Measurements from ENCODE around the gene MACROD2. TPM values are rescaled to one million over a fixed set of nuclear protein-coding genes. Genes with fewer than 3 reads are reported as not detected.

The MACROD2 gene
- total and polyA plus RNA-seq, 4 donors, result 13.0 to 67.1 (median 20.7) TPM

GRCh38 chr20:14303106-14303505 is 307.8 kb downstream of the MACROD2 start:
- H3K9me3 ChIP-seq (ENCODE audit: control insufficient read depth in 4 of 4, insufficient read depth in 3 of 4, low read length in 3 of 4), result no peaks in the 10 kb centered on the region
- no peaks in the 10 kb centered on the region for H3K4me1 ChIP-seq (ENCODE audit: control insufficient read depth in 5 of 5, insufficient read depth in 5 of 5, low read length in 5 of 5)
- no peaks in the 10 kb centered on the region for H3K36me3 ChIP-seq (ENCODE audit: control insufficient read depth in 4 of 4, insufficient read depth in 4 of 4, low read length in 4 of 4)
- H3K27me3 ChIP-seq (ENCODE audit: control insufficient read depth in 3 of 3, insufficient read depth in 3 of 3, low read length in 2 of 3), result no peaks in the 10 kb centered on the region
- ATAC-seq (ENCODE audit: insufficient read depth, low FRiP score) (no peak), DNase-seq (no peak)
- WGBS, 2 donors, result 81 to 88% methylated on average over 6 of the region's 6 CpGs
- no peak overlapping the region for H3K4me3 ChIP-seq
- H3K9ac ChIP-seq (ENCODE audit: insufficient read depth in 1 of 2, low read length in 2 of 2), result no peak overlapping the region
- H3K27ac ChIP-seq (ENCODE audit: low read depth in 1 of 2, low read length in 1 of 2), result no peak overlapping the region
- TF ChIP-seq CTCF (IDR thresholded peaks at IDR 0.05; ENCODE audit: control extremely low read depth, extremely low read depth), result no peak

- H3K27ac ChIP-seq (ENCODE audit: low read depth in 1 of 2, low read length in 1 of 2), result no peak overlapping the region
- H3K36me3 ChIP-seq (ENCODE audit: control insufficient read depth in 4 of 4, insufficient read depth in 4 of 4, low read length in 4 of 4), result no peaks in the 10 kb centered on the region
- no peaks in the 10 kb centered on the region for H3K9me3 ChIP-seq (ENCODE audit: control insufficient read depth in 4 of 4, insufficient read depth in 3 of 4, low read length in 3 of 4)
- ATAC-seq (ENCODE audit: insufficient read depth, low FRiP score), result no peak
- no peak for DNase-seq
- H3K9ac ChIP-seq (ENCODE audit: insufficient read depth in 1 of 2, low read length in 2 of 2), result no peak overlapping the region
- no peaks in the 10 kb centered on the region for H3K4me1 ChIP-seq (ENCODE audit: control insufficient read depth in 5 of 5, insufficient read depth in 5 of 5, low read length in 5 of 5)
- no peak for TF ChIP-seq CTCF (IDR thresholded peaks at IDR 0.05; ENCODE audit: control extremely low read depth, extremely low read depth)
- no peak overlapping the region for H3K4me3 ChIP-seq
- H3K27me3 ChIP-seq (ENCODE audit: control insufficient read depth in 3 of 3, insufficient read depth in 3 of 3, low read length in 2 of 3), result no peaks in the 10 kb centered on the region
These were observed 308.3 kb downstream of the MACROD2 start for GRCh38 chr20:14303651-14304050.

- H3K36me3 ChIP-seq (ENCODE audit: control insufficient read depth in 4 of 4, insufficient read depth in 4 of 4, low read length in 4 of 4), result no peaks in the 10 kb centered on the region
- no peak overlapping the region for H3K9ac ChIP-seq (ENCODE audit: insufficient read depth in 1 of 2, low read length in 2 of 2)
- H3K9me3 ChIP-seq (ENCODE audit: control insufficient read depth in 4 of 4, insufficient read depth in 3 of 4, low read length in 3 of 4), result no peaks in the 10 kb centered on the region
- H3K4me3 ChIP-seq, result no peak overlapping the region
- DNase-seq (peak in 1 of 3 donors; percentile 19), ATAC-seq (ENCODE audit: insufficient read depth, low FRiP score) (no peak)
- H3K4me1 ChIP-seq (ENCODE audit: control insufficient read depth in 5 of 5, insufficient read depth in 5 of 5, low read length in 5 of 5), result no peaks in the 10 kb centered on the region
- 42 to 67% methylated on average over 1 of the region's 1 CpG for WGBS, 2 donors
- no peak overlapping the region for H3K27ac ChIP-seq (ENCODE audit: low read depth in 1 of 2, low read length in 1 of 2)
- no peaks in the 10 kb centered on the region for H3K27me3 ChIP-seq (ENCODE audit: control insufficient read depth in 3 of 3, insufficient read depth in 3 of 3, low read length in 2 of 3)
- TF ChIP-seq CTCF (IDR thresholded peaks at IDR 0.05; ENCODE audit: control extremely low read depth, extremely low read depth), result no peak
These were observed 309.2 kb downstream of the MACROD2 start for GRCh38 chr20:14304472-14304871.

- DNase-seq, result no peak
- Histone ChIP-seq H3K36me3 (ENCODE audit: control insufficient read depth in 4 of 4, insufficient read depth in 4 of 4, low read length in 4 of 4) (no peaks in the 10 kb centered on the region), H3K9ac (ENCODE audit: insufficient read depth in 1 of 2, low read length in 2 of 2) (no peak overlapping the region), H3K4me1 (ENCODE audit: control insufficient read depth in 5 of 5, insufficient read depth in 5 of 5, low read length in 5 of 5) (no peaks in the 10 kb centered on the region), H3K9me3 (ENCODE audit: control insufficient read depth in 4 of 4, insufficient read depth in 3 of 4, low read length in 3 of 4) (no peaks in the 10 kb centered on the region), H3K27ac (ENCODE audit: low read depth in 1 of 2, low read length in 1 of 2) (no peak overlapping the region), H3K4me3 (no peak overlapping the region), H3K27me3 (ENCODE audit: control insufficient read depth in 3 of 3, insufficient read depth in 3 of 3, low read length in 2 of 3) (no peaks in the 10 kb centered on the region)
- no peak for TF ChIP-seq CTCF (IDR thresholded peaks at IDR 0.05; ENCODE audit: control extremely low read depth, extremely low read depth)
- ATAC-seq (ENCODE audit: insufficient read depth, low FRiP score), result no peak
- 77 to 85% methylated on average over 2 of the region's 2 CpGs for WGBS, 2 donors
These were observed 312.6 kb downstream of the MACROD2 start for GRCh38 chr20:14307956-14308355.

Measured in lung (tissue), 12 donors.